ENCODE results near the gene VSX2. TPM values are rescaled to one million over a fixed set of nuclear protein-coding genes. Genes with fewer than 3 reads are reported as not detected.
A peak's percentile ranks its signal among the peaks of the same experiment; 100 is the strongest.

The VSX2 gene
- total RNA-seq, 1 experiment from 2014 or later: not detected

GRCh38 chr14:74218462-74218861 lies 20.8 kb upstream of the VSX2 start:
- TF ChIP-seq, protein P1, sequence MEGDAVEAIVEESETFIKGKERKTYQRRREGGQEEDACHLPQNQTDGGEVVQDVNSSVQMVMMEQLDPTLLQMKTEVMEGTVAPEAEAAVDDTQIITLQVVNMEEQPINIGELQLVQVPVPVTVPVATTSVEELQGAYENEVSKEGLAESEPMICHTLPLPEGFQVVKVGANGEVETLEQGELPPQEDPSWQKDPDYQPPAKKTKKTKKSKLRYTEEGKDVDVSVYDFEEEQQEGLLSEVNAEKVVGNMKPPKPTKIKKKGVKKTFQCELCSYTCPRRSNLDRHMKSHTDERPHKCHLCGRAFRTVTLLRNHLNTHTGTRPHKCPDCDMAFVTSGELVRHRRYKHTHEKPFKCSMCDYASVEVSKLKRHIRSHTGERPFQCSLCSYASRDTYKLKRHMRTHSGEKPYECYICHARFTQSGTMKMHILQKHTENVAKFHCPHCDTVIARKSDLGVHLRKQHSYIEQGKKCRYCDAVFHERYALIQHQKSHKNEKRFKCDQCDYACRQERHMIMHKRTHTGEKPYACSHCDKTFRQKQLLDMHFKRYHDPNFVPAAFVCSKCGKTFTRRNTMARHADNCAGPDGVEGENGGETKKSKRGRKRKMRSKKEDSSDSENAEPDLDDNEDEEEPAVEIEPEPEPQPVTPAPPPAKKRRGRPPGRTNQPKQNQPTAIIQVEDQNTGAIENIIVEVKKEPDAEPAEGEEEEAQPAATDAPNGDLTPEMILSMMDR (conservative IDR thresholded peaks at IDR 0.05): no peak
- H3K27me3 Mint-ChIP-seq (ENCODE audit: low read depth): peaks cover 58% of the 10 kb centered on the region
- H3K4me2 ChIP-seq (ENCODE audit: insufficient read depth, insufficient read length, low read length): no peak overlapping the region

More at GRCh38 chr14:74218462-74218861, 20.8 kb upstream of the VSX2 start:
- no peak overlapping the region for H2AFZ ChIP-seq (ENCODE audit: low read length)
- H3K56ac ChIP-seq (ENCODE audit: insufficient read length, low read depth, low read length): no peak overlapping the region
- no peak overlapping the region for H2BK15ac ChIP-seq (ENCODE audit: low read depth, low read length)
- Mint-ChIP-seq H3K9me3 (no peaks in the 10 kb centered on the region), H3K27ac (no peak overlapping the region), H3K36me3 (ENCODE audit: insufficient read depth in 1 of 3, low read depth in 3 of 3) (no peaks in the 10 kb centered on the region), H3K4me1 (peaks cover 5 to 10% of the 10 kb centered on the region in 2 experiments; a peak in 3 of 4 replicates), H3K4me3 (peak overlapping the region in 1 of 2 experiments; percentile 9; a peak in 1 of 5 replicates)
- no peaks in the 10 kb centered on the region for H3K23me2 ChIP-seq (ENCODE audit: insufficient read length, low read depth, low read length, poor library complexity, severe bottlenecking)
- H3K9me3 ChIP-seq (ENCODE audit: control insufficient read depth, low read depth, low read length): no peaks in the 10 kb centered on the region
- H3K79me1 ChIP-seq (ENCODE audit: insufficient read depth, low read depth, low read length, poor library complexity, severe bottlenecking): no peaks in the 10 kb centered on the region
- H3K9ac ChIP-seq (ENCODE audit: extremely low read depth, insufficient read length, low read length): no peak overlapping the region
- no peak overlapping the region for H4K91ac ChIP-seq (ENCODE audit: insufficient read length, low read depth, low read length)
- no peak overlapping the region for H4K5ac ChIP-seq (ENCODE audit: insufficient read length, low read depth, low read length)
- no peak overlapping the region for H2BK120ac ChIP-seq (ENCODE audit: low read depth, low read length, poor library complexity, severe bottlenecking)
- H4K20me1 ChIP-seq (ENCODE audit: control insufficient read depth, insufficient read depth, insufficient read length): no peaks in the 10 kb centered on the region
- no peak overlapping the region for H3K23ac ChIP-seq (ENCODE audit: insufficient read length, low read depth, low read length)
- no peaks in the 10 kb centered on the region for H3K79me2 ChIP-seq (ENCODE audit: insufficient read depth, low read length)
- no peaks in the 10 kb centered on the region; the same call in 1 of the 2 replicates for H3K27me3 ChIP-seq (ENCODE audit: insufficient read depth, low read length)
- H2AK5ac ChIP-seq (ENCODE audit: insufficient read length, low read length): no peak overlapping the region
- no peak overlapping the region for H2BK5ac ChIP-seq (ENCODE audit: insufficient read length, low read length)
- H3K4ac ChIP-seq (ENCODE audit: low read depth, low read length): no peak overlapping the region
- no peak overlapping the region for H3T11ph ChIP-seq (ENCODE audit: low read length)
- H3K4me1 ChIP-seq (ENCODE audit: insufficient read depth, low read length): no peaks in the 10 kb centered on the region; the same call in 1 of the 2 replicates
- no peak for DNase-seq
- no peak overlapping the region for H2BK20ac ChIP-seq (ENCODE audit: low read depth, low read length, poor library complexity, severe bottlenecking)
- no peak overlapping the region for H3K27ac ChIP-seq (ENCODE audit: insufficient read length, low read depth, low read length)
- H2BK12ac ChIP-seq (ENCODE audit: insufficient read length, low read depth, low read length): no peak overlapping the region
- H4K8ac ChIP-seq (replicated peaks; ENCODE audit: insufficient read length, low read depth, low read length): no peak overlapping the region
- H3K14ac ChIP-seq (ENCODE audit: insufficient read depth, low read length): no peak overlapping the region
- no CpG with 5 or more reads among the region's 4 CpGs for WGBS (ENCODE audit: extremely low coverage, insufficient read length, low lambda C conversion rate)
- no peak overlapping the region for H3K18ac ChIP-seq (ENCODE audit: insufficient read length, low read depth, low read length)

Measured in H9 (cell line).